Thoracic aorta endothelial cell (primary cell): ENCODE measurements around the gene TMEM151A. TPM values are rescaled to one million over a fixed set of nuclear protein-coding genes. Genes with fewer than 3 reads are reported as not detected.

Experiments used
- total RNA-seq: library from RNA; depleted of rRNA; stranded (reverse); fragments of >200 nt; gene quantifications from 2 replicates; pipeline ENCODE4 v1.2.3, GENCODE V29; 2012

Gene TMEM151A
- total RNA-seq: under 0.01 TPM in 1 of 2 replicates, not detected in the other

GRCh38 chr11:66291706-66292542 lies at the start of gene TMEM151A:
TMEM151A (plus strand) TSS chr11:66291894; CDS start chr11:66292014, 120 bp downstream.

GRCh38 chr11:66268244-66268951 lies 23.3 kb upstream of the TMEM151A start, which contains the start of gene RAB1B:
RAB1B (plus strand) TSS chr11:66268639; CDS start chr11:66268680, 41 bp downstream.

DNA sequence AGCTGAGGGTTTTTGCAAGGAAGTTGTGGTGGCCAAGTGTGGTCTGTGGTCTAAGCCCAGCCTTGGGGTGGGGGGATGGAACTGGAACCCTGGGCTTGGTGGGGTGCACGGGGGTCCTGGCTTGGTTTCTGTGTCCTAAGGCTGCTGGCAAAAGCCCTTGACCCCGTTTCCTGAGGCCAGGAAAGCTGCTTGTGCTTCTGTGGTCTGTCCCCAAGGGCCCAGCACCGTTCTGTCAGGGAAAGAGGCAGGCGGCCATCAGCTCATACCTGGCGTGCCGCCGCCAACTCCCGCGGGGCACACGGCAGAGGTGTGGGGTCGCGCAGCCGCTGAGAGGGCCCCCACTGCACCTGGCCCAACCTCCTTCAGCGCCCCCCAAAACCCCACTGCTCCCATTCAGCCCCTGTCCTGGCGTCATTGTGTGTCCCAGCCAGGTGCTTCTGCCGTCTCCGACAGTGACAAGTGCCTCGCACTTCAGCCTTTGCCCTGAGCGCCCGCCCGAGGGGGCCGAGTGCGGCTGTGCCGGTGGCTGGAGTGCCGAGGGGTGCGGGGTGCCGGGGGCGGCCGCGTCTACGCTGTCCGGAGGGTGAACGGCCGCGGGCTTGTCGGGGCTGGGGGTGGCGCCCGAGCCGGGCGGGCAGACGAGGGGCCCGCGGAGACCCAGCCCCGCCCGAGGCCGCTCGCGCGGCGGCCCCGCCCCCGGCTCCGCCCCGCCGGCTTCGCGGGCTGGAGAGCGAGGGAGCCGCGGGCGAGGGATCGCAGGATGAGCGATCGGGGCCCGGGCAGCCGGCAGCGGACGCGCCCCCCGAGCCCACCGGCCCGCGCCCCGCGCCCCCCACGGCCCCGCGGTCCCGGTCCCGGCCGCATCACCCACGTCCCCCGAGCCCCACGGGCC lies 14.0 kb upstream of the TMEM151A start, which contains the start of gene CNIH2:
TSS of gene CNIH2 (plus strand) at position 705 of the 892 bp plus-strand sequence. CDS start 282 bp downstream, outside the sequence.

DNA sequence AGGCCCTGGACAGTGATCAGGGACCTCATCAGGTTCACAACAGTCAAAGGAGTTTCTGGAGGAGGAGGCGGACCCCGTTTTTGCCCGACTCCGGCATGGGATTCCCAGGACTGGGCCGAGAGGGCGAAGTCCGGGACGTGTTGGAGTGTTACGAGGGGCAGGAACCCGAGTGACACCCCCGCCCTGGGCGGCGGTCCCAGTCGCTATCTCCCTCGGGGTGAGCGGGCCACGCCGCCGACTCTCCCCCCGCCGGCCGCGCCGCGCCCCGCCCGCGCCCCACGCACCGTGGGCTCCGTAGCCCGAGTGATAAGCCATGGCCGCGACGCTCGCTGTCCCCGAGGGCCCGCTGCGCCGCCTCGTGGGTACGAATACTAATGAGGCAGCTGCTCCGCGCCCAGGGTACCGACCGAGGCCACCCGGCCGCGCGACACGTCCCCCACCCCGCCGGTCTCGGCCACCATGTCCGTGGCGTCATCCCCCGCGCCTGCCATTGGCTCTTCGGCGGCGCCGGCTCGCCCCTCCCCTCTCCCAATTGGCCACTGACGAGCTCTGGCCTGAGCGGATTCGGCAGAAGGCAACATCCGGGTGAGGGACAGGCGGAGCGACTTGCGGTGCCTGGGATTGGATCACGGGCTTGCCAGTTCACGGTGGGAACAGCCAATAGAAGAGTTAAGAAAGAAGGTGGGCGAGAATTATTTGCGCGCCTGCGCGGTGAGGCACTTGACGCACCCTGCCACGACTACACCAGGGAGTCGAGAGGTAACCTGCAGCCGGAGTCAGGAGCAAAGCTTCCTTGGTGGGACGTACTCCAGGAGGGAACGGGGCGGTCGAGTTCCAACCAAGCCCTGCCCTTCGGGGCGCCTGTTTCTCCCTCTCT lies 2.8 kb upstream of the TMEM151A start, which contains the start of gene YIF1A:
TSS of gene YIF1A (minus strand) at position 473 of the 877 bp plus-strand sequence. CDS start at position 315, 158 bp downstream.

GRCh38 chr11:66316849-66317251 lies 25.2 kb downstream of the TMEM151A start, which contains the start of gene CD248:
CD248 (minus strand) TSS chr11:66317044; CDS start chr11:66317027, 17 bp downstream.

GRCh38 chr11:66336234-66337102 lies 44.8 kb downstream of the TMEM151A start, which contains the start of gene RIN1:
RIN1 (minus strand) TSS chr11:66336434; CDS start chr11:66336402, 32 bp downstream.

GRCh38 chr11:66344550-66345315 lies 53.0 kb downstream of the TMEM151A start, which contains the start of gene BRMS1:
BRMS1 (minus strand) TSS chr11:66345104; CDS start chr11:66342234, 2,870 bp downstream.

Other genes with a start within 250 kb of the TMEM151A start
- gene GAL3ST3, start 242.7 kb upstream of the TMEM151A start, total RNA-seq: 0.36 TPM in 1 of 2 replicates, not detected in the other
- gene SF3B2, start 239.5 kb upstream of the TMEM151A start, total RNA-seq: 175 and 176 TPM in 2 replicates
- gene PACS1, start 221.6 kb upstream of the TMEM151A start, total RNA-seq: 28.9 and 35.1 TPM in 2 replicates
- gene KLC2, start 34.2 kb upstream of the TMEM151A start, total RNA-seq: 15.8 and 19.2 TPM in 2 replicates
- 107 and 128 TPM in 2 replicates for gene RAB1B, start 23.3 kb upstream of the TMEM151A start, total RNA-seq
- 0.13 and 0.14 TPM in 2 replicates for gene CNIH2, start 13.7 kb upstream of the TMEM151A start, total RNA-seq
- 70.6 and 85.0 TPM in 2 replicates for gene YIF1A, start 2.8 kb upstream of the TMEM151A start, total RNA-seq
- under 0.01 TPM in 1 of 2 replicates, not detected in the other for gene CD248, start 25.1 kb downstream of the TMEM151A start, total RNA-seq
- 5.3 and 7.8 TPM in 2 replicates for gene RIN1, start 44.5 kb downstream of the TMEM151A start, total RNA-seq
- gene BRMS1, start 53.2 kb downstream of the TMEM151A start, total RNA-seq: 48.9 and 61.2 TPM in 2 replicates
- gene B4GAT1, start 55.7 kb downstream of the TMEM151A start, total RNA-seq: 20.2 and 29.2 TPM in 2 replicates
- gene SLC29A2, start 79.9 kb downstream of the TMEM151A start, total RNA-seq: 0.27 and 1.0 TPM in 2 replicates
- gene NPAS4, start 129.1 kb downstream of the TMEM151A start, total RNA-seq: not detected in 2 replicates
- gene MRPL11, start 147.0 kb downstream of the TMEM151A start, total RNA-seq: 58.7 and 65.2 TPM in 2 replicates
- 3.5 and 5.7 TPM in 2 replicates for gene PELI3, start 175.0 kb downstream of the TMEM151A start, total RNA-seq
- 49.6 and 55.1 TPM in 2 replicates for gene DPP3, start 188.5 kb downstream of the TMEM151A start, total RNA-seq
- 27.9 and 34.2 TPM in 2 replicates for gene BBS1, start 218.7 kb downstream of the TMEM151A start, total RNA-seq